Ascending aorta (tissue), 2 donors: ENCODE data around the gene TIMM17B. TPM values are rescaled to one million over a fixed set of nuclear protein-coding genes. Genes with fewer than 3 reads are reported as not detected.

ENCODE experiments used
- DNase-seq, 2 donors: peaks; one replicate each; pipeline ENCODE4 v3.0.0-alpha.2; 2019; ENCODE audit warnings: low spot score in 2 of 2
- H3K27ac ChIP-seq, 2 donors: fragments of 200-600 bp; sonication (generic); one replicate each; pipeline ENCODE4 v1.5.1; 2016 to 2017; ENCODE audit warnings: mild to moderate bottlenecking in 1 of 2
- H3K27me3 ChIP-seq: fragments of 200-600 bp; sonication (generic); one replicate; pipeline ENCODE4 v1.5.1; 2017
- H3K36me3 ChIP-seq, 2 donors: fragments of 200-600 bp; sonication (generic); one replicate each; pipeline ENCODE4 v1.5.1; 2016
- H3K4me1 ChIP-seq, 2 donors: fragments of 200-600 bp; sonication (generic); one replicate each; pipeline ENCODE4 v1.5.1; 2016 to 2017; ENCODE audit warnings: mild to moderate bottlenecking in 1 of 2
- H3K4me3 ChIP-seq, 2 donors: fragments of 200-600 bp; sonication (generic); one replicate each; pipeline ENCODE4 v1.5.1; 2016 to 2017; ENCODE audit warnings: mild to moderate bottlenecking in 1 of 2
- H3K9me3 ChIP-seq, 2 donors: fragments of 200-600 bp; sonication (generic); one replicate each; pipeline ENCODE4 v1.5.1; 2016
- intact Hi-C: fragments of 100-400 bp; cut with DNase I; formaldehyde crosslinking; loops from one replicate; pipeline ENCODE4 v1.15.1; 2023
- total RNA-seq: library from RNA; depleted of rRNA; stranded (reverse); fragments of >200 nt; gene quantifications from one replicate; pipeline ENCODE4 v1.1.0, GENCODE V29; 2016
- TF ChIP-seq, protein P1 (sequence below), 3 experiments: fragments of 200-600 bp in 2 of 3; fragments of 450-650 bp in 1 of 3; sonication (generic) in 2 of 3; IDR thresholded peaks; one replicate each; pipeline ENCODE4 v1.5.1; 2016 to 2019; ENCODE audit warnings: antibody characterized with exemption in 3 of 3, mild to moderate bottlenecking in 1 of 3, moderate library complexity in 1 of 3

TIMM17B gene
- 15.3 TPM for total RNA-seq

DNA sequence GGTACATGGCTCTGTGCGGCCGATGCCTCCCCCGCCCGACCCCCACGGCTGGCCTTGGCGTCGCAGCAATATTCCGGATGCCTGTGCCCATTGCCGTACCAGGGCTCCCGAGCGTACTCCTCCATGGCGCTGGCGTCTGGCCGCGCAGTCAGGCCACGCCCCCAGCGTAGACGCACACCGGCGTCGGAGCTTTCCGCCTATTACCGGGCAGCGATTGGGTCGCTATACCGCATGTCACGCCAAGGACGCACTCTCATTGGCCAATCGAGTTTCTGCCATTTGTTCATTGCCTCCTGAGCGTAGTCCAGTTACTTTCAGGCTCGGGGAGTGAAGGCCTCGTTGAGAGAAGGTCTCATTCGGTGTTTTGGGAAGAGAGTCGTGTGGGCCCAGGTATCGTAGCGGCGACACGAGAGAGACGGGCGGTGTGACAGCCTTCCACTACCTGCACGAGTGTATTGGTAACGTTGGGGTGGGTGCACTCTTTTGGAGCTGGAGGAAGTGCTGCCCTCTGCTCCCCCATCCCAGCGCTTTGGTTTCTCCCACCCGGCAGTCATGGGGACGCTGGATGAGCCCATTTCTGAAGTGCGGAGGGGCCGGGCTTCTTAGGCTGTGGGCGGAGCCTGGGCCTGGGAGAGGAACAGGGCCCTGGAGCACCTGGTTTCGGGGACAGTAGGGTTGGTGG, at the start of gene TIMM17B, which contains the start of gene PQBP1:
TIMM17B (minus strand) TSS at position 144 of the 682 bp plus-strand sequence; CDS start at position 125, 19 bp downstream.
PQBP1 (plus strand) TSS at position 306 of the 682 bp plus-strand sequence. CDS start 580 bp downstream, outside the sequence.
- peak within 1 kb of the TSS; percentile 94 to 97 for H3K27ac ChIP-seq
- H3K9me3 ChIP-seq, result no peaks in the 10 kb centered on the region
- TF ChIP-seq, protein P1, sequence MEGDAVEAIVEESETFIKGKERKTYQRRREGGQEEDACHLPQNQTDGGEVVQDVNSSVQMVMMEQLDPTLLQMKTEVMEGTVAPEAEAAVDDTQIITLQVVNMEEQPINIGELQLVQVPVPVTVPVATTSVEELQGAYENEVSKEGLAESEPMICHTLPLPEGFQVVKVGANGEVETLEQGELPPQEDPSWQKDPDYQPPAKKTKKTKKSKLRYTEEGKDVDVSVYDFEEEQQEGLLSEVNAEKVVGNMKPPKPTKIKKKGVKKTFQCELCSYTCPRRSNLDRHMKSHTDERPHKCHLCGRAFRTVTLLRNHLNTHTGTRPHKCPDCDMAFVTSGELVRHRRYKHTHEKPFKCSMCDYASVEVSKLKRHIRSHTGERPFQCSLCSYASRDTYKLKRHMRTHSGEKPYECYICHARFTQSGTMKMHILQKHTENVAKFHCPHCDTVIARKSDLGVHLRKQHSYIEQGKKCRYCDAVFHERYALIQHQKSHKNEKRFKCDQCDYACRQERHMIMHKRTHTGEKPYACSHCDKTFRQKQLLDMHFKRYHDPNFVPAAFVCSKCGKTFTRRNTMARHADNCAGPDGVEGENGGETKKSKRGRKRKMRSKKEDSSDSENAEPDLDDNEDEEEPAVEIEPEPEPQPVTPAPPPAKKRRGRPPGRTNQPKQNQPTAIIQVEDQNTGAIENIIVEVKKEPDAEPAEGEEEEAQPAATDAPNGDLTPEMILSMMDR (IDR thresholded peaks at IDR 0.05), result no peak
- intact Hi-C loops, result loop anchor here (1.0 to 10.0 kb wide), 5 partner anchors 61 to 423 kb away; partner anchors contain the start of genes FTSJ1, SLC38A5 and TFE3
- H3K4me1 ChIP-seq, result peaks cover 3 to 9% of the 10 kb centered on the region in 2 donors
- DNase-seq, result peak; percentile 72 to 93
- no peaks in the 10 kb centered on the region for H3K27me3 ChIP-seq
- peak within 1 kb of the TSS; percentile 60 to 69 for H3K4me3 ChIP-seq
- H3K36me3 ChIP-seq, result peaks cover 14 to 16% of the 10 kb centered on the region in 2 donors

DNA sequence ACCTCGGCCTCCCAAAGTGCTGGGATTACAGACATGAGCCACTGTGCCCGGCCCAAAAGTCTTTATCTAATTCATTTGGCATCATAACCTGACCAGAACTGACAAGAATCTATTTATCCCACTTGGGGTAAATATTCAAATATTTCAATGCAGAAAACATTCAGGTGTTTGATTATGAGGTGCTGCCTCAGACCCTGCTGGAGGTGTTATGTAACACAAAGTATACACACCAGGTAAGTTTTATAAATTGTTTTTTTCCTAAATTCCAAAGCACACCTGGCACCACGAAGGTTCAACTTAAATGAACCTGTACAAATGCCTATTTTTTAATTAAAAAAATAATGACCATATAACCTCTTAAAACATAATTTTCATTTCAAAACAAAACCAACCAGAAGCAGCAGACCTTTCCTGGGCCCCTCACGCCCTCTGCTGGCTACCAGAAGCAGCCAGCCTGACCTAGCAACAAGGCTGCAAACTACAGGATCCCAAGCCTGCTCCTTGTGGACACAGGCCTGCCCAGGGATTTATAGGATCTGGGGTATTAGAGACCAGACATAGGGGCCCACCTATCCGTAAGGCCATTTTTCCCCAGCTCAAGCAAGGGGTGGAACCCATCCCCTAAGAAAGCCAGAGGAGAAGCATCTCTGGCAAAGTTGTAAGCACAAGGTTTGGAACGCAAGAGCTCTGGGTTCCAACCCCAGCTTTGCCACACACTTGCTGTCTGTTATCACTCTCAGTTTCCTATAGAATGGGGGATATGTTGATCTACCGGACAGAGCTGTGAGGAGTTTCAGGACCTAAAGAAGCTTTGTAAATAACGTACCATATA, 48.2 kb upstream of the TIMM17B start:
- H3K36me3 ChIP-seq, result no peaks in the 10 kb centered on the region
- no peak for DNase-seq
- H3K27me3 ChIP-seq, result no peaks in the 10 kb centered on the region
- no peaks in the 10 kb centered on the region for H3K9me3 ChIP-seq
- H3K27ac ChIP-seq, result no peak overlapping the region
- no peak overlapping the region for H3K4me3 ChIP-seq
- TF ChIP-seq, protein P1 (IDR thresholded peaks at IDR 0.05), result peak; percentile 40 to 68 (median 56)
- intact Hi-C loops, result no loop called here
- no peaks in the 10 kb centered on the region for H3K4me1 ChIP-seq

DNA sequence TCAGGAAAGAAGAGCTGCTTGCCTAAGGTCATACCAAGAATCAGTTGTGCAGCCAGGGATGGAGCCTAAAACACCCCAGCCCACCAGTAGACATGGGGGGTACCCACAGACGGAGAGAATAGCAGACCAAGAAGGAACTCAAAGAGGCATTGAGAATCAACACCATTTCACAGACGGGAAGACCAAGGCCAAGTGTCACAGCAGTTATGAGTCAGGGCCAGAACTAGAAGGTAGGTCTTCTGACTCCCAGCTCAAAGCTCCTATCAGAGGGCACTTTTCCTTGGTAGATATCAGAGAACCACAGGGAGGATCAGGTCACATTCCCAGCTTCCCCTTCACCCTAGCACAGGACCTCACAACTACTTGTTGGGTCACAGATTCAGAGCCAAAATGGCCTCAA, 45.3 kb upstream of the TIMM17B start:
- intact Hi-C loops, result no loop called here

DNA sequence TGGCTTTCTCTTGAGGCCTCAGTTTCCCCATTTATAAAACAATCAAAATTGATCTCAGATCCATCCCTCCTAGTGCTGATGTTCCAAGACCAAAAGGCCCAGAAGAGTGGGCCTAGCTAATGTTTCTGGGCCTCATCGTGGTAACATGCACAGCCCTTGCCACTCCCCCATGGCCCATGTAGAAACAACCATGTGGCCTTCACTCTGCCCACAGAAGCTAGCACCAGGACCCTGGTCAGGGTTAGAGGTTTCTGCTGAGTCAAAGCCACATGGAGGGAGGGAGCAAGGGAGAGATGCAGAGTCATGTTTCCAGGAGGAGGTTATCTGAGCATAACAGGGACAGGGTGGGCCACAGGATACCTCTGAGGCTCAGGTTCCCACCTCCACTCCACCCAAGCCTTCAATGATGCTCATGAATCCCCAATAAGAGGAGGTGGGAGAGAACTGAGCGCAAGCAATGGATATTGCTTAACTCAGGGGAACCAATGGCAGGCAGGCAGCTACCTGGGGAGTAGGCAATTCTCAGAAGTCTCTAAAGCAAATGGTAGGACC, 42.9 kb upstream of the TIMM17B start:
- no peak overlapping the region for H3K27ac ChIP-seq
- H3K4me3 ChIP-seq, result no peak overlapping the region
- intact Hi-C loops, result no loop called here
- H3K27me3 ChIP-seq, result no peaks in the 10 kb centered on the region
- H3K4me1 ChIP-seq, result no peaks in the 10 kb centered on the region
- no peak for DNase-seq
- TF ChIP-seq, protein P1 (IDR thresholded peaks at IDR 0.05), result no peak
- H3K9me3 ChIP-seq, result no peaks in the 10 kb centered on the region
- peaks cover 0 to 1% of the 10 kb centered on the region in 2 donors for H3K36me3 ChIP-seq

More for the DNA sequence above, 45.3 kb upstream of the TIMM17B start:
- H3K27ac ChIP-seq, result no peak overlapping the region
- no peaks in the 10 kb centered on the region for H3K27me3 ChIP-seq
- H3K9me3 ChIP-seq, result no peaks in the 10 kb centered on the region
- DNase-seq, result no peak
- TF ChIP-seq, protein P1 (IDR thresholded peaks at IDR 0.05), result no peak
- no peaks in the 10 kb centered on the region for H3K36me3 ChIP-seq
- H3K4me3 ChIP-seq, result no peak overlapping the region
- no peaks in the 10 kb centered on the region for H3K4me1 ChIP-seq

DNA sequence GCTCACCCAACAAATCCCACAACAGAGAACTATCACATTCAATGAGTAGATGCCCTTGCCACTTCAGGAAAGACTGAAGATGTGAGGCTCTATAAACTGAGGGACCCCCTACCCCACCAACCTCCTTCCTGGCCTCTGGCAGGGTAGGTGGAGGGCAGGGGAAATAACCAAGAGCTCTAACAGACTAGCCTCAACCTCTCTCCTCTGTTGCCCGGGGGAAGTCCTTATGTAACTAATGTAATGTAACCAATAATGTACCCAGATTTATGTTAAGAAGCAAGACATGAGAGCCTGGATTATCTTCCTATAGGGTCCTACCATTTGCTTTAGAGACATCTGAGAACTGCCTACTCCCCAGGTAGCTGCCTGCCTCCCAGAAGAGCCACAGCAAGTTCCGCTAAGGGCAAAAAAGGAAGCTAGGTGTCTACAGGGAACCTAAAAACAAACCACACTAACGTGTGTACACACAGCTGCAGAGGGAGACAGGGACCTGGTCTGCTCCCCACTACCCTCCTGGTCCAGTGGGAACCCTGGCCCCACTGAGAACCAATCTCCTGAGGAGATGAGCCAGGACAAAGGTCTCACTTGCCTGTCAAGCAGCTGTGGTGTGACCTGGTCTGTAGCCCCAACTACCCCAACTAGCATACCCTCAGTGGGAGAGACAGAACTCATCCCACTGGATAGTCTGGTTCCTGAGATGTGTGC, 42.1 kb upstream of the TIMM17B start:
- TF ChIP-seq, protein P1 (IDR thresholded peaks at IDR 0.05), result no peak
- intact Hi-C loops, result no loop called here
- H3K27me3 ChIP-seq, result no peaks in the 10 kb centered on the region
- H3K36me3 ChIP-seq, result peaks cover 0 to 4% of the 10 kb centered on the region in 2 donors
- no peak overlapping the region for H3K4me3 ChIP-seq
- DNase-seq, result no peak
- no peak overlapping the region for H3K27ac ChIP-seq
- H3K9me3 ChIP-seq, result no peaks in the 10 kb centered on the region
- no peaks in the 10 kb centered on the region for H3K4me1 ChIP-seq
